ENCODE data around the gene SEMA6A.
"Not testable (repeated sequence)": the region's sequence is repeated elsewhere in the genome, so short reads cannot be mapped to it uniquely, and the experiment has no call there.

The SEMA6A gene

DNA sequence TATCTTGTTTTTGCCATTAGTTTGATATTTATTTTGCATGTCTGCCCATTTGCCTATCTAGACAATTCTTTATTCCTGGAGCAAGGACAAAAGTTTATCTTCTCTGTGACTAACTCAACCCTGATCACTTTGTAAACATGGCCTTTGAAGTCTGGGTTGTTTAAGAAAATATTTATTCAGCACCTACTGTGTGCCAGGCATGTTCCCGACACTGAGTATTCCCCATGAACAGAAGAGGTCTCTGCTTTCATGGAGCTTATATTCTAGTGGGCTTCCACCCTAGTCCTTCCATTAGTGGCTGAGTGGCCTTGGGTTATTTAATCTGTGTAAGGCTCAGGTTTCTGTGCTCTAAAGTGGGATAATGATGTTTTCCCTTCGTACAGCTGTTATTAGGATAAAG lies 49.7 kb downstream of the SEMA6A start:
- H3K27me3 Mint-ChIP-seq = no peaks in the 10 kb centered on the region
- no peaks in the 10 kb centered on the region for H3K9me3 Mint-ChIP-seq (ENCODE audit: low read depth)
- peaks cover 2% of the 10 kb centered on the region for H3K36me3 Mint-ChIP-seq
- H3K4me3 Mint-ChIP-seq = no peak overlapping the region
- H3K4me1 Mint-ChIP-seq (ENCODE audit: low read depth) = no peaks in the 10 kb centered on the region
- H3K27ac Mint-ChIP-seq = no peak overlapping the region

DNA sequence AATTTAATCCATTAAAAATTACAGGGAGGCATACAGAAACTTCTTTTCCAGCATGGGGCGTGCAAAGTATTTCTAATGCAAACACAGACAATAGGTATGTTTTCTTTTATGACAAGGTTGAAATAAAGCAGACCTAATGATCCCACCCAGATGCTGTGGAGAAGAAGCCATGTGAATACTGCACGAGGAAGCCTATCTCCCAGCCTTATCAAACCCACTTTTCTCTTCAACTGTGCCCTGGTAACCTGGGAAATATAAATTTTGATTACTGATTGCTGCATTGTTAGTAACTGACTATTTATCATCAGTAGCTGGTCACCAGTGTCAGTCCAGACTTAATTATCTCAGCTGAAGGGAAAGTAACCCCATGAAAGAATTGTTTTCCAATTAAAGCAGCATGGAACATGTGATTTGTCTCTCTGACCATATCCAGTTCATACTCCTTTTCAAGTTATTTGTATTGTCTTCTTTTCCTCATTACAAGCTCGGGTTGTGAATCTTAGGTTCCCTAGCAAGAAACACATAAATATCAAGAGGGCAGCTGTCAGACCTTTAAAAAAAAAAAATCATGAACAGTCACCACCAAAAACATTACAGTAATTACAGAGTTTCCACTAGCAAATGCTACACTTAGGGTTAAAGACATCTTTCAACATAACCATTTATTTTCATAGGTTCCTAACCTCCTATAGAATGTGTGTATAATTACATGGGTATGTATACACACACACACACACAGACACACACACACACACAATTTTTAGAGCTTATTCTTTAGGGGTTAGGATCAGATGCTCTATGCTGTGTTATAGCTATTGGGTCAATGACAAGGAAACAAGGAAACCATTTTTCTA lies 50.3 kb downstream of the SEMA6A start:
- Mint-ChIP-seq H3K4me1 (ENCODE audit: low read depth) (no peaks in the 10 kb centered on the region), H3K4me3 (no peak overlapping the region), H3K9me3 (ENCODE audit: low read depth) (no peaks in the 10 kb centered on the region), H3K27me3 (no peaks in the 10 kb centered on the region), H3K27ac (no peak overlapping the region), H3K36me3 (peaks cover 4% of the 10 kb centered on the region)

DNA sequence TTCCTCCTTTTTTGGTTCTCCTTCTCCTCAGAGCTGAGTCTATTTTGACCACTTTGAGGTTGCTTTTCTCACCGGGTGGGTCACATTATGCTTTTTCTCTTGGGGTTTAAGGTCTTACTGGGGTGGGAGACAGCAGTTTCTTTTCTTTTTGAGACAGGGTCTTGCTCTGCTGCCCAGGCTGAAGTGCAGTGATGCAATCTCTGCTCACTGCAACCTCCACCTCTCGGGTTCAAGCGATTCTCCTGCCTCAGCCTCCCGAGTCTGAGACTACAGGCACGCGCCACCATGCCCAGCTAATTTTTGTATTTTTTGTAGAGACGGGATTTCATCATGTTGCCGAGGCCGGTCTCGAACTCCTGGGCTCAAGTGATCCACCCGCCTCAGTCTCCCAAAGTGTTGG lies 51.4 kb downstream of the SEMA6A start:
- H3K36me3 Mint-ChIP-seq = peaks cover 11% of the 10 kb centered on the region
- not testable (repeated sequence) for H3K4me3 Mint-ChIP-seq; H3K4me1 Mint-ChIP-seq (ENCODE audit: low read depth); H3K9me3 Mint-ChIP-seq (ENCODE audit: low read depth); H3K27ac Mint-ChIP-seq; H3K27me3 Mint-ChIP-seq

DNA sequence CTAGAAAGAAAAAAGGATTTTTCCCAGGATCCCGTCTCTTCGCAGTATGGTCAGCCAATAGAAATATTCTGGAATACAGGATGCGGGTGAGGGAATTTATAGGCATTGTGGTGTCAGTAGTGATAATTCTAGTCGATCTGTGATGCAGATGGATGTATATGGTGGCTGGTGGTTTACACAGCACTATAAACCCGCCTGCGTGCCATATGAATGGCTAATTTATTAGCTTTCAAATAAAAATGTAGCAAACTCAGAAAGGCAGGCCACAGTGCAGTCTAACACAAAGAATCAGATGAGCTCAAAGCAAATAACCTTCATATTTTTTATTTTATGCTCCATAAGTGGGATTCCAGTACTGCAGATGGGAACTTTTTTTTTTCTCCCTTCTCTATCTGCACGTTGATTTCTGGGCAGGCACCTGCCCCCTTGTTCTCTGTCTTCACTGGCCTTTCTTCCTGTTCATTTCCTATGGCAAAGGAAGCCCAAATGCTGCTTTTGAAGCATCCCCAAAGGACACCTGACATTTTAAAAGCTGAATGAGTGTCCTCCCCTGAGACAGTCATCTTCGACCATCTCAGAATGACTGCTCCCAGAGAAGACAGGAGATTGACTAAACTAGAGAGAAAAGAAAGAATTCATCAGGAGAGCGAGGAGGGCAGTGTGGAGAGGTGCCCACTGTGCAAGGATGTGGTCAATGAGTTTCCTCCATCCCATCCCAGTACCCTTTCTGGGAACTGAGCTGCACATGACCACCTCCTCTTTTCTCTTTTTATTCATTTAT lies 52.1 kb downstream of the SEMA6A start:
- H3K36me3 Mint-ChIP-seq = peaks cover 11% of the 10 kb centered on the region
- H3K27ac Mint-ChIP-seq = no peak overlapping the region
- no peaks in the 10 kb centered on the region for H3K4me1 Mint-ChIP-seq (ENCODE audit: low read depth)
- no peaks in the 10 kb centered on the region for H3K9me3 Mint-ChIP-seq (ENCODE audit: low read depth)
- no peak overlapping the region for H3K4me3 Mint-ChIP-seq
- H3K27me3 Mint-ChIP-seq = no peaks in the 10 kb centered on the region

DNA sequence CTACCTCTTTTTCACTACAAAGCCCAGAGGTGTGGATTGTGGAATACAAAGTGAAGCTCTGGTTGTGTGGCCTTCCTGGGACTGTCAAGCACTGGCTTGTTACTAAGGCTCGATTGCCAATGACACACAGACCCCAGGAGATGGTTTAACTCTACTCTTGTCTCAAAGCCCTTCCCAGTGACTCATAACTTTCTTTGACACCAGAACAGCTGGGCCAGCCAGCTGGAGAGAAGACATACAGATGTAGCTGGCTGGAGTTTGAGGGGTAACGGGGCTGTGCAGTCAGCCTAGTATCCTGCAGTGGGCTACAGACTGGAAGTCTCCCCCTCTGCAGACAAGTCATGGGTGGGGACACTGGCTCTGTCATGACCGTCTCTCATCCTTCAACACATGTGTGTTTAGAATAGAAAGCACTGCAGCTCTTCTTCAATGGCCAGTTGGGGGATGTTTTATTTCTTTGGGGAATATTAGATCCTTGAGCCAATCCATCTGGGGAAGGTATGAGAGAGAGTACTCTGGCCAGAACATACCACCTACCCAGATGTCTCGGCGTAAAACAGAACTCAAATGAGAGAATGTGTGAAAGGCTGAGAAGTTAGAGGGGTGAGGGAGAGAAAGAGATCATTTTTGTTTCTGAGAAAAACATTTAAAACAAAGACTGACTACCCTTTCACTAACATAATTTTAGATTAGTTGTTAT lies 53.3 kb downstream of the SEMA6A start:
- no peak overlapping the region for H3K27ac Mint-ChIP-seq
- peaks cover 11% of the 10 kb centered on the region for H3K36me3 Mint-ChIP-seq
- H3K4me1 Mint-ChIP-seq (ENCODE audit: low read depth) = no peaks in the 10 kb centered on the region
- H3K4me3 Mint-ChIP-seq = no peak overlapping the region
- no peaks in the 10 kb centered on the region for H3K9me3 Mint-ChIP-seq (ENCODE audit: low read depth)
- no peaks in the 10 kb centered on the region for H3K27me3 Mint-ChIP-seq

DNA sequence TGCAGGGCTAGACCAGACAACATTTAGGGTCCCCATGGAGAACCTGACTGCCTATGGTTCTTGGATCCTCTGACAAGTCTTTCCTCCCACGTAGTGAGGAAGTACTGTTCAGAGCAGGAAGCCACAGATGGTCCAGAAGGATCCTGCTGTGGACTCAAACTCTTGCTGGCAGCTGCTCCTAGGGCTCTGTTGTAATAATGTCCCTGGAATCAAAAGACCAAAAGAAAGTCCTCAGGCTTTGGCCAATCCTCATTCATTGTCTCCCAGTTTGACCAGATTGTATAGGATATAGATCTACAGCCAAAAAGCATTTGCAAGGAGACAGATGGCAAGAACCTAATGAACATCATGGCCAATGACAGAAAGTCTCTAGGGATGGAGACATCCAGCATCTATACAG lies 53.9 kb downstream of the SEMA6A start:
- H3K27ac Mint-ChIP-seq = no peak overlapping the region
- no peaks in the 10 kb centered on the region for H3K27me3 Mint-ChIP-seq
- no peak overlapping the region for H3K4me3 Mint-ChIP-seq
- H3K9me3 Mint-ChIP-seq (ENCODE audit: low read depth) = no peaks in the 10 kb centered on the region
- peaks cover 11% of the 10 kb centered on the region for H3K36me3 Mint-ChIP-seq
- no peaks in the 10 kb centered on the region for H3K4me1 Mint-ChIP-seq (ENCODE audit: low read depth)

DNA sequence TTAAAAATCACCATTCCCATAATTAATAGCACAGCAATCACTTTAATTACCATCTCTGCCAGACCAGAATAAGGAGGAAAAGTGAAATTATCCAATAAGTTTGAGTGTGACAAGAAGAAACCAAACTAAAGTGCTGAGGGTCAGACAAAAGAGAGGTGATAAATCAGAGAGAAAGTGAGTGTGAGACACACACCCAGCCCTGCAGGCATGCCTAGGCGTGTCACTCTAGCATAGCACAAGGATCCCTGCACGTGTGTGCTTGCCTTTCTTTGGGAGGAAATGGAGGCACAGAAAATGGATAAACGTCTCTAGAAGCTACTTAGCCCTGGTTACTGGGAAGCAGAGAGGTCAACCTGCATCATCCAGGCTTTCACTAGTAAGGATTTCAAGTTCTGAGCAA lies 56.2 kb downstream of the SEMA6A start:
- Mint-ChIP-seq H3K27ac (no peak overlapping the region), H3K4me3 (no peak overlapping the region), H3K4me1 (ENCODE audit: low read depth) (no peaks in the 10 kb centered on the region), H3K36me3 (peaks cover 13% of the 10 kb centered on the region), H3K27me3 (no peaks in the 10 kb centered on the region), H3K9me3 (ENCODE audit: low read depth) (no peaks in the 10 kb centered on the region)

DNA sequence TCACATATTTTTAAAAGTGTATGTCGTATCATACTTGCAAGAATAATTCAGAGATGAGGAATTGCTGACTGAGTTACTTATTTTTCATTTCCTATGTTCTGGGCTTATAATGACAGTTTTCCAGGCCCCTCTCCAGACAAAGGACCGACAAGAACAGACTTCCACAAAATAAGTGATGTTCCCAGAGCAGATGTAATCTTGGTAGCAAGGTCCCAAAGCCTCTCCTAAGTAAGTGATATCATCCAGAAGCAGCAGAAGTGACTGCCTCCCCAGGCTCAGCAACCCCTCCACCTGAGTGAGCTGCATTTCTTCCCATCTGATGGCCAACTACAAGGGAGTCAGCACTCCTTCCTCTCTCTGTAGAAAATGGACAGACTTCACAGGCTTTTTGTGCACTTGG lies 57.1 kb downstream of the SEMA6A start:
- no peaks in the 10 kb centered on the region for H3K27me3 Mint-ChIP-seq
- no peaks in the 10 kb centered on the region for H3K4me1 Mint-ChIP-seq (ENCODE audit: low read depth)
- no peaks in the 10 kb centered on the region for H3K9me3 Mint-ChIP-seq (ENCODE audit: low read depth)
- H3K27ac Mint-ChIP-seq = no peak overlapping the region
- no peak overlapping the region for H3K4me3 Mint-ChIP-seq
- peaks cover 14% of the 10 kb centered on the region for H3K36me3 Mint-ChIP-seq

DNA sequence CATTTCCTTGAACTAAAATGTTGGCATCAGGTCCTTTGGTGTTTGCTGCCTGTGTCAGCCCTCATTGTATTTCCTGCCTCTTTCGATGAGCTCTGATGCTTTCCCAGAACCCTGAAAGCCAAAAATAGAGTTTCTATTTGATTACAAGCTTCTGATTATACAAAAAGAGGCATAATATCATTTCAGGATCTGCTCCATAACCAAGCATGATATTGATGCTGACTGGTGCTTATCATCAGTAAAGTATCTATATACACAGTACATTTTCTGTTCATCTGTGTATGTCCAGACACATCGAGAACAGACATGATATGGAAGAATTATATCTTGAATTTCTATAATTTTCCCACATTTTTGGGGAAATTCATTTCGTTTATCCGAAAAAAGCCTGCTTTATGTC lies 58.6 kb downstream of the SEMA6A start:
- no peaks in the 10 kb centered on the region for H3K9me3 Mint-ChIP-seq (ENCODE audit: low read depth)
- peaks cover 15% of the 10 kb centered on the region for H3K36me3 Mint-ChIP-seq
- H3K4me3 Mint-ChIP-seq = no peak overlapping the region

DNA sequence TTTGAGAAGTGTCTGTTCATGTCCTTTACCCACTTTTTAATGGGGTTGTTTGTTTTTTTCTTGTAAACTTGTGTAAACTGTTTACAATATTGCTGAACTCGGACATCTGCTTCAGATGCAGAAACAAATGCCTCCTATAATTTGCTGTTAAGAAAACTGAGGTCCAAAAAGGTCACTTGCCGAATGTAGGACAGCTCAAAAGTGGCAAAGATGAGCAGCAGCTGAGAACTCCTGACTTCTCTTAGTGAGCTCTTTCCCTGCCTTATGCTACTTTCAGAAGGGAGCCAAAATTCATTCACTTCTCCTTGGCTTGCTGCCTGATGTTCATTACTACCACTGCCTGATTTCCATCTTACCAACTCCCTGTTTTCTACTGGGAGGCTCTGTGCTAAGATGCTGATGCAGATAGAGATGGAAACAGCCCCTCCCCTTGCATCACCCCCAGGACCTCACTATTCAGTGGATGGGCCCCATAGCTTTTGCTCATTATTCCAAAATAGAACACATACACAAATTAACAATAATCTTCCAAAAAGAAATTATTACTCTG lies 60.1 kb downstream of the SEMA6A start:
- Mint-ChIP-seq H3K36me3 (peaks cover 13% of the 10 kb centered on the region), H3K4me3 (no peak overlapping the region), H3K27ac (no peak overlapping the region), H3K9me3 (ENCODE audit: low read depth) (no peaks in the 10 kb centered on the region), H3K27me3 (no peaks in the 10 kb centered on the region), H3K4me1 (ENCODE audit: low read depth) (no peaks in the 10 kb centered on the region)

More for the DNA sequence above, 58.6 kb downstream of the SEMA6A start:
- H3K4me1 Mint-ChIP-seq (ENCODE audit: low read depth) = no peaks in the 10 kb centered on the region
- no peaks in the 10 kb centered on the region for H3K27me3 Mint-ChIP-seq
- H3K27ac Mint-ChIP-seq = no peak overlapping the region

DNA sequence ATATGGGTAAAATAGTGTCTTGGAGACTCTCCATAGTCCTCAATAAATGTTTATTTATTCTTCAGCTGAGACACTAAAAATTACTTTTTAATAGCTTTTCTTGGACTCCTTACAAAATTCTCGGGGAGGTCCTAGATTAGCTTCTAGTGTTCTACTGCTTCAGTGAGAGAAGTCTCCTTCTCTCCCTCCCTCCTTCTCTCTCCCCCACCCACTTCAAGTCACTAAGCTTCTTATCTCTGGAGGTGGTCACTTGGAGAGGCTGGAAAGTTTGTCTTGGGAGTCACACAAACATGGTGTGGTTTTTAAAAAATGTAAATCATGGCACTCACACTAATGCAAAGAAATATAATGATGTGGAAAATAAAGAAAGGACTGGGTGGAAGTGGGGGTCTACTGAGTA lies 64.1 kb downstream of the SEMA6A start:
- Mint-ChIP-seq H3K9me3 (ENCODE audit: low read depth) (no peaks in the 10 kb centered on the region), H3K36me3 (peaks cover 7% of the 10 kb centered on the region), H3K27me3 (no peaks in the 10 kb centered on the region), H3K4me1 (ENCODE audit: low read depth) (no peaks in the 10 kb centered on the region), H3K27ac (no peak overlapping the region), H3K4me3 (no peak overlapping the region)

DNA sequence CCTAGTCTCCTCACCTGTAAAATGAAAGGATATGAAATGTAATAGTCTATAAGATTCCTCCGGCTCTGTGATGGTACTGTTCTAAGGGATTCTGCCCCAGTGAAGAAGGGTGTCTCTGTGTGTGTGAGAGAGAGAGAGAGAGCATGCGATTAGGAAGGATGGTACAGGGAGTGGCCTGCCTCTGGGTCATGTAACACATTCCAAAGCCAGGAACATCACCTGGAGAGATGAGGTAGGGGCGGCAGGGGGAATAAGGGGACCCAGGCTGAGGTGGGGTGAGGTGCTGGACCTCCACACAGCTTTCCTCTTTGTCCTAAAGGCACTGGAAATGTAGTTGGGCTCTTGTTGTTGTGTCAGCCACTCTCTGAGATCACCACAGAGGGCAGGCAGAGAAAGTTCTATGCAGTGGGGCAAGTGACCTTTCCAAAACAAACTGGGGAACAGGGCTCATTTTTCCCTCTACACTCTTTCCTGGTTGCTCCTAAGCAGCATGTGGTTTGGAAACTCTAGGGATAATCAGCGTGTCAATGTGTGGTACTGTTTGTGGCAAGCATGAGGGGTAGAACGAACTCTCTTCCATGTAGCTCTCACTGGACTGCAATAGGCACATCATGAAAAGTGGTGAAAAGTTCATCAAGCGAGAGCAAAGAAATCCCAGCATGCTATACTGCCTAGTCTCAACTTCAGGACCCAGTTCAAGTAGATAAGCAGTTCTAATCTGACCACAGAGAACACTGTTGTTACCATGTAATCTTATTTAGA lies 65.0 kb downstream of the SEMA6A start:
- H3K4me3 Mint-ChIP-seq = no peak overlapping the region
- no peaks in the 10 kb centered on the region for H3K27me3 Mint-ChIP-seq
- no peak overlapping the region for H3K27ac Mint-ChIP-seq
- peaks cover 7% of the 10 kb centered on the region for H3K36me3 Mint-ChIP-seq
- no peaks in the 10 kb centered on the region for H3K4me1 Mint-ChIP-seq (ENCODE audit: low read depth)
- no peaks in the 10 kb centered on the region for H3K9me3 Mint-ChIP-seq (ENCODE audit: low read depth)

DNA sequence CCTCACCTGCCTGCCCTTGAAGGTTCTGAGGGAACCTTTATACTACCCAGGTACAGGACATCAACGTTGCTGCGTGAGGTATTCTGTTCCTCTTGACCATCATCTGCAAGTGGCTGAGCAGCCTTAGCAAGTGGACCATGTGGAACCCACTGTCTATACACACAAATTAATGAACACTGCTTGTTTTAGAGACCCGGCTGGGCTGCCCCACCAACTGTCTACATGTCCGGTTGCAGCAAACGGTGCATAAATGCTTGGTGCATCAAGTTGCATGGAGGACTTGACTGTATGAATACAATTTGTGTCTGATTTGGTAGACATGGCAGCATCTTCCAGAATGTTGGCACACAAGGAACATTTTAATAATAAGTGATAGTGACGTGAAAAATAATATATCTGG lies 65.8 kb downstream of the SEMA6A start:
- no peak overlapping the region for H3K27ac Mint-ChIP-seq
- H3K4me3 Mint-ChIP-seq = no peak overlapping the region
- no peaks in the 10 kb centered on the region for H3K4me1 Mint-ChIP-seq (ENCODE audit: low read depth)
- no peaks in the 10 kb centered on the region for H3K27me3 Mint-ChIP-seq
- H3K9me3 Mint-ChIP-seq (ENCODE audit: low read depth) = no peaks in the 10 kb centered on the region
- peaks cover 6% of the 10 kb centered on the region for H3K36me3 Mint-ChIP-seq

DNA sequence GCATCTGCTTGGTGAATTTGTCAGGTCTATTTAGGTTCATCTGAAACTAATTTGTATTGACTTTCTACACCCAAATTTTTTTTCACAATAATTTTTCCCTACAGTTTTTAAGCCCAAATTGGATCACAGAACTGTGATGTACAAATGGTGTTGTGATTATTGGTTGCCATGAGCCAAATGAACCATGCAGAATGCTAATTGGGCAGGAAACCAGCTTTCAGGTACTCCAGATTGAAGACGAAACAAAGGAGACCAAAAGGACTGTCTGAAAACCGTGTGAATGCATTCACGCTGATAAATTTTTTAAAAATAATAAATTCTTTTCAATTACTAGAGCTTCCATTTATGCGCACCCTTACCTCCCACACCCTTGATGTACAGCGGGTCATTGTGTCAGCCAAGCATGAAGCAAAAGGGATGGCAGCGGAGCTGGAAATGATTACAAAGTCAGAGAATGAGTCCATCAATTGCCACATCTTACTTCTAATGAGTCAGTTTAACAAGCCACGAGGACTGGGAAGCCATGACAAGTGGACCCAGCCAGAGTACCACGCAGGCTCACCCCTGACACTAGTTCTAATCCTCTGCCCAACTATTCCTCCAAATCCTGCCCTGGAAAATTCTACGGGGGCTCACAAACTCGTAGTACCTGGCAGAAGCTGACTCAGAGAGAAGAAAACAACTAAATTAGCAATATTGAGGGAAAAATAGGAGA lies 66.5 kb downstream of the SEMA6A start:
- Mint-ChIP-seq H3K27ac (no peak overlapping the region), H3K9me3 (ENCODE audit: low read depth) (no peaks in the 10 kb centered on the region), H3K36me3 (peaks cover 2% of the 10 kb centered on the region), H3K4me1 (ENCODE audit: low read depth) (no peaks in the 10 kb centered on the region), H3K27me3 (no peaks in the 10 kb centered on the region), H3K4me3 (no peak overlapping the region)

All from activated naive CD8-positive, alpha-beta T cell (primary cell).